LNCAP (cell line): ENCODE measurements around the gene EFNB3.

ENCODE experiments used
- CTCF ChIP-seq: fragments of 450-650 bp; IDR thresholded peaks from 2 replicates; pipeline ENCODE4 v1.5.1; 2017; ENCODE audit warnings: mild to moderate bottlenecking

Gene EFNB3

GRCh38 chr17:7747635-7748071 lies 42.7 kb downstream of the EFNB3 start:
- no peak for TF ChIP-seq CTCF

- no peak for TF ChIP-seq CTCF
Measured at GRCh38 chr17:7748076-7748775, 43.2 kb downstream of the EFNB3 start.

GRCh38 chr17:7750321-7750821 lies 45.4 kb downstream of the EFNB3 start:
- TF ChIP-seq CTCF: no peak

GRCh38 chr17:7754656-7755055 lies 49.7 kb downstream of the EFNB3 start:
- TF ChIP-seq CTCF: no peak

GRCh38 chr17:7755095-7755890 lies 50.3 kb downstream of the EFNB3 start:
- TF ChIP-seq CTCF: no peak

- TF ChIP-seq CTCF: no peak
Measured at GRCh38 chr17:7756968-7757367, 52.0 kb downstream of the EFNB3 start.
